Breast epithelium (tissue), 3 donors: ENCODE measurements around the gene RPN1.

Source experiments
- CTCF ChIP-seq, 3 donors: fragments of 450-650 bp; IDR thresholded peaks; one replicate each; pipeline ENCODE4 v1.5.1; 2016 to 2017; ENCODE audit warnings: antibody characterized with exemption in 3 of 3, mild to moderate bottlenecking in 3 of 3, moderate library complexity in 3 of 3
- POLR2A ChIP-seq: fragments of 450-650 bp; IDR thresholded peaks from one replicate; pipeline ENCODE4 v1.6.1; 2016; ENCODE audit warnings: antibody characterized with exemption, mild to moderate bottlenecking, moderate library complexity

- TF ChIP-seq CTCF (IDR thresholded peaks at IDR 0.05), result no peak
- no peak for TF ChIP-seq POLR2A
Observed at GRCh38 chr3:128616516-128617269, 33.9 kb downstream of the RPN1 start.
